Measurements from ENCODE around the gene PHACTR1. TPM values are rescaled to one million over a fixed set of nuclear protein-coding genes. Genes with fewer than 3 reads are reported as not detected.

The PHACTR1 gene
- total and polyA plus RNA-seq, 4 donors = 0.31 to 1.5 (median 0.79) TPM

- H3K9me3 ChIP-seq (ENCODE audit: control insufficient read depth in 4 of 4, low read length in 3 of 4) = no peaks in the 10 kb centered on the region
- no peak overlapping the region for H3K9ac ChIP-seq (ENCODE audit: low read depth in 1 of 2, low read length in 2 of 2)
- H3K4me3 ChIP-seq (ENCODE audit: low read depth in 1 of 3, low read length in 3 of 3) = no peak overlapping the region
- no peaks in the 10 kb centered on the region for H3K36me3 ChIP-seq (ENCODE audit: control insufficient read depth in 4 of 4, insufficient read depth in 3 of 4, low read depth in 1 of 4, low read length in 3 of 4)
- H3K27me3 ChIP-seq (ENCODE audit: control insufficient read depth in 4 of 4, insufficient read depth in 4 of 4, low read length in 3 of 4) = peaks cover 0 to 2% (median 0%) of the 10 kb centered on the region in 4 donors
- DNase-seq (ENCODE audit: low spot score) = no peak
- TF ChIP-seq, protein P1, sequence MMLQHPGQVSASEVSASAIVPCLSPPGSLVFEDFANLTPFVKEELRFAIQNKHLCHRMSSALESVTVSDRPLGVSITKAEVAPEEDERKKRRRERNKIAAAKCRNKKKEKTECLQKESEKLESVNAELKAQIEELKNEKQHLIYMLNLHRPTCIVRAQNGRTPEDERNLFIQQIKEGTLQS (IDR thresholded peaks at IDR 0.05) = no peak
- TF ChIP-seq REST (IDR thresholded peaks at IDR 0.05) = no peak
- no peak for TF ChIP-seq RXRA (IDR thresholded peaks at IDR 0.05)
- no peak for TF ChIP-seq SP1 (IDR thresholded peaks at IDR 0.05)
- no peak for TF ChIP-seq GABPA (IDR thresholded peaks at IDR 0.05 in 1 of 2, conservative IDR thresholded peaks at IDR 0.05 in 1 of 2)
- TF ChIP-seq, protein P2, sequence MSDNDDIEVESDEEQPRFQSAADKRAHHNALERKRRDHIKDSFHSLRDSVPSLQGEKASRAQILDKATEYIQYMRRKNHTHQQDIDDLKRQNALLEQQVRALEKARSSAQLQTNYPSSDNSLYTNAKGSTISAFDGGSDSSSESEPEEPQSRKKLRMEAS (IDR thresholded peaks at IDR 0.05) = no peak
- TF ChIP-seq NR2F2 (IDR thresholded peaks at IDR 0.05) = no peak
- no peak for TF ChIP-seq FOXA1 (IDR thresholded peaks at IDR 0.05)
- TF ChIP-seq TAF1 (conservative IDR thresholded peaks at IDR 0.05) = no peak
- no peak for TF ChIP-seq HNF4A (conservative IDR thresholded peaks at IDR 0.05)
- no peak overlapping the region for H3K27ac ChIP-seq (ENCODE audit: low read depth in 1 of 2, low read length in 2 of 2)
- 45% methylated on average over 4 of the region's 4 CpGs for WGBS
- H3K4me1 ChIP-seq (ENCODE audit: control insufficient read depth in 4 of 4, insufficient read depth in 4 of 4, low read length in 3 of 4) = no peaks in the 10 kb centered on the region
Observed at GRCh38 chr6:13044896-13045295, 328.3 kb downstream of the PHACTR1 start.

- WGBS = 74% methylated on average over 2 of the region's 2 CpGs
- Histone ChIP-seq H3K27me3 (ENCODE audit: control insufficient read depth in 4 of 4, insufficient read depth in 4 of 4, low read length in 3 of 4) (peaks cover 0 to 3% (median 0%) of the 10 kb centered on the region in 4 donors), H3K9ac (ENCODE audit: low read depth in 1 of 2, low read length in 2 of 2) (no peak overlapping the region), H3K36me3 (ENCODE audit: control insufficient read depth in 4 of 4, insufficient read depth in 3 of 4, low read depth in 1 of 4, low read length in 3 of 4) (no peaks in the 10 kb centered on the region), H3K27ac (ENCODE audit: low read depth in 1 of 2, low read length in 2 of 2) (no peak overlapping the region), H3K9me3 (ENCODE audit: control insufficient read depth in 4 of 4, low read length in 3 of 4) (no peaks in the 10 kb centered on the region), H3K4me3 (ENCODE audit: low read depth in 1 of 3, low read length in 3 of 3) (no peak overlapping the region), H3K4me1 (ENCODE audit: control insufficient read depth in 4 of 4, insufficient read depth in 4 of 4, low read length in 3 of 4) (no peaks in the 10 kb centered on the region)
- DNase-seq (ENCODE audit: low spot score) = no peak
- no peak for TF ChIP-seq FOXA2 (IDR thresholded peaks at IDR 0.05)
- TF ChIP-seq, protein P1 (IDR thresholded peaks at IDR 0.05) = no peak
- TF ChIP-seq FOXA1 (IDR thresholded peaks at IDR 0.05) = no peak
- TF ChIP-seq, protein P3, sequence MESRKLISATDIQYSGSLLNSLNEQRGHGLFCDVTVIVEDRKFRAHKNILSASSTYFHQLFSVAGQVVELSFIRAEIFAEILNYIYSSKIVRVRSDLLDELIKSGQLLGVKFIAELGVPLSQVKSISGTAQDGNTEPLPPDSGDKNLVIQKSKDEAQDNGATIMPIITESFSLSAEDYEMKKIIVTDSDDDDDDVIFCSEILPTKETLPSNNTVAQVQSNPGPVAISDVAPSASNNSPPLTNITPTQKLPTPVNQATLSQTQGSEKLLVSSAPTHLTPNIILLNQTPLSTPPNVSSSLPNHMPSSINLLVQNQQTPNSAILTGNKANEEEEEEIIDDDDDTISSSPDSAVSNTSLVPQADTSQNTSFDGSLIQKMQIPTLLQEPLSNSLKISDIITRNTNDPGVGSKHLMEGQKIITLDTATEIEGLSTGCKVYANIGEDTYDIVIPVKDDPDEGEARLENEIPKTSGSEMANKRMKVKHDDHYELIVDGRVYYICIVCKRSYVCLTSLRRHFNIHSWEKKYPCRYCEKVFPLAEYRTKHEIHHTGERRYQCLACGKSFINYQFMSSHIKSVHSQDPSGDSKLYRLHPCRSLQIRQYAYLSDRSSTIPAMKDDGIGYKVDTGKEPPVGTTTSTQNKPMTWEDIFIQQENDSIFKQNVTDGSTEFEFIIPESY (IDR thresholded peaks at IDR 0.05) = no peak
- TF ChIP-seq HNF4G (IDR thresholded peaks at IDR 0.05) = no peak
- no peak for TF ChIP-seq RAD21 (IDR thresholded peaks at IDR 0.05)
- TF ChIP-seq, protein P4, sequence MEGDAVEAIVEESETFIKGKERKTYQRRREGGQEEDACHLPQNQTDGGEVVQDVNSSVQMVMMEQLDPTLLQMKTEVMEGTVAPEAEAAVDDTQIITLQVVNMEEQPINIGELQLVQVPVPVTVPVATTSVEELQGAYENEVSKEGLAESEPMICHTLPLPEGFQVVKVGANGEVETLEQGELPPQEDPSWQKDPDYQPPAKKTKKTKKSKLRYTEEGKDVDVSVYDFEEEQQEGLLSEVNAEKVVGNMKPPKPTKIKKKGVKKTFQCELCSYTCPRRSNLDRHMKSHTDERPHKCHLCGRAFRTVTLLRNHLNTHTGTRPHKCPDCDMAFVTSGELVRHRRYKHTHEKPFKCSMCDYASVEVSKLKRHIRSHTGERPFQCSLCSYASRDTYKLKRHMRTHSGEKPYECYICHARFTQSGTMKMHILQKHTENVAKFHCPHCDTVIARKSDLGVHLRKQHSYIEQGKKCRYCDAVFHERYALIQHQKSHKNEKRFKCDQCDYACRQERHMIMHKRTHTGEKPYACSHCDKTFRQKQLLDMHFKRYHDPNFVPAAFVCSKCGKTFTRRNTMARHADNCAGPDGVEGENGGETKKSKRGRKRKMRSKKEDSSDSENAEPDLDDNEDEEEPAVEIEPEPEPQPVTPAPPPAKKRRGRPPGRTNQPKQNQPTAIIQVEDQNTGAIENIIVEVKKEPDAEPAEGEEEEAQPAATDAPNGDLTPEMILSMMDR (IDR thresholded peaks at IDR 0.05; ENCODE audit: low read depth, low read length, missing input control) = no peak
- TF ChIP-seq HNF4A (conservative IDR thresholded peaks at IDR 0.05) = no peak
- no peak for TF ChIP-seq EGR1 (IDR thresholded peaks at IDR 0.05; ENCODE audit: low read depth in 2 of 2)
- TF ChIP-seq YY1 (IDR thresholded peaks at IDR 0.05) = no peak
- no peak for TF ChIP-seq GABPA (IDR thresholded peaks at IDR 0.05 in 1 of 2, conservative IDR thresholded peaks at IDR 0.05 in 1 of 2)
- no peak for TF ChIP-seq RXRA (IDR thresholded peaks at IDR 0.05)
- TF ChIP-seq NR2F2 (IDR thresholded peaks at IDR 0.05) = no peak
- TF ChIP-seq JUND (IDR thresholded peaks at IDR 0.05) = no peak
- TF ChIP-seq, protein P2 (IDR thresholded peaks at IDR 0.05) = no peak
Observed at GRCh38 chr6:13045676-13046075, 329.1 kb downstream of the PHACTR1 start.

Measured in liver (tissue), 9 donors.